NT2/D1 (cell line): ENCODE data around the gene D2HGDH.

Source experiments
- DNase-seq: peaks from one replicate; pipeline ENCODE4 v3.0.0-alpha.2; 2011; ENCODE audit warnings: low read depth, low spot score
- H3K27me3 ChIP-seq: 2 replicates; pipeline ENCODE4 v1.6.0; 2011; ENCODE audit warnings: mild to moderate bottlenecking; ENCODE audit not compliant: insufficient read length, insufficient read depth
- H3K36me3 ChIP-seq: 2 replicates; pipeline ENCODE4 v1.6.1; 2011; ENCODE audit warnings: mild to moderate bottlenecking, low read length, mixed read lengths; ENCODE audit not compliant: insufficient read depth, insufficient read length
- H3K4me1 ChIP-seq: 2 replicates; pipeline ENCODE4 v1.5.1; 2011; ENCODE audit not compliant: insufficient read depth, insufficient read length
- H3K4me3 ChIP-seq: 2 replicates; pipeline ENCODE4 v1.5.1; 2011; ENCODE audit warnings: low read depth; ENCODE audit not compliant: insufficient read length
- H3K9ac ChIP-seq: 2 replicates; pipeline ENCODE4 v1.6.0; 2011; ENCODE audit warnings: low read depth; ENCODE audit not compliant: insufficient read length
- H3K9me3 ChIP-seq: 2 replicates; pipeline ENCODE4 v1.5.1; 2011; ENCODE audit warnings: mild to moderate bottlenecking, low read length; ENCODE audit not compliant: insufficient read depth
- SUZ12 ChIP-seq: IDR thresholded peaks from 2 replicates; pipeline ENCODE4 v1.6.1; 2011; ENCODE audit not compliant: insufficient read length, insufficient read depth; ENCODE audit errors: extremely low read depth
- YY1 ChIP-seq: IDR thresholded peaks from 2 replicates; pipeline ENCODE4 v1.6.1; 2011; ENCODE audit not compliant: insufficient read length, insufficient read depth
- ZNF274 ChIP-seq: IDR thresholded peaks from 2 replicates; pipeline ENCODE4 v1.6.1; 2011; ENCODE audit warnings: mild to moderate bottlenecking, low read depth, low read length

D2HGDH gene

DNA sequence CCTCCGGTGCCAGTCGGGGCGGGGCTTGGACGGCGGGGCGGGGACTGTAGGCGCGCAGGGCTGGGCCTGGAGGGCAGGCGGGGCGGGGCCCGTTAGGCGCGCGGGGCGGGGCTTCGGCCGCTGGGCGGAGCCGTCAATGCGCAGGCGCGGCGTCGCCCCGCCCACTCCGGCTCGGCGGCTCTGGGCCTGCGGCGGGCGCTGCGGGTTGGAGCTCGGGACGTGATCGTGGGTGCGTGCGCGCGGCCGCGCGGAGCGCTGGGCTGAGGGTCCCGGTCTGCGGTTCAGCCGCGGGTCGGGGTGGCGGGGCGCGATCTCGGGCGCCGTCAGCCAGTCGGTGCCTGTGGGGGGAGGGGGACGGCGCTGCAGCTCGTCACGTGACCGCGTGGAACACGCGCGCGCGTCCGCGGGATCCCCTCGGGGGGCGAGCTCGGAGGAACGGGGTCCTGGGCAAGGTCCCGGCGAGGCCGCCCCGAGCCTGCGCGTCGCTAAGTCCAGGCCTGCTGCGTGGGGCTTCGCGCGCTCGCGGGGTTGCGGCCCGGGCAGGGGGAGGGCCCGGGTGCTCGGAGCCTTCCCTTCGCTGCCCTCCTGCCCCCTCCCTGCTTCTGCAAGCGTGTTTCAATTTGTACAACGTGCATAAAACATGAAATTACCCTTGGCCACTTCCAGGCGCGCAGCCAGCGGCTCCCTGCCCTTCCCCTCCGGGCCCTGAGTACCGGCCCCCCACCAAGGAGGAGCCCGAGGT lies at the start of gene D2HGDH:
D2HGDH (plus strand) TSS at position 164 of the 742 bp plus-strand sequence. CDS start 595 bp downstream, outside the sequence.
- no peaks in the 10 kb centered on the region for H3K9me3 ChIP-seq
- no peak for TF ChIP-seq ZNF274
- TF ChIP-seq YY1: no peak
- no peak for TF ChIP-seq SUZ12
- H3K36me3 ChIP-seq: peaks cover 19% of the 10 kb centered on the region
- DNase-seq: peak; percentile 74
- peaks cover 9% of the 10 kb centered on the region for H3K27me3 ChIP-seq
- peak within 1 kb of the TSS; percentile 97 for H3K4me3 ChIP-seq
- H3K4me1 ChIP-seq: peaks cover 15% of the 10 kb centered on the region
- peak within 1 kb of the TSS; percentile 99 for H3K9ac ChIP-seq

DNA sequence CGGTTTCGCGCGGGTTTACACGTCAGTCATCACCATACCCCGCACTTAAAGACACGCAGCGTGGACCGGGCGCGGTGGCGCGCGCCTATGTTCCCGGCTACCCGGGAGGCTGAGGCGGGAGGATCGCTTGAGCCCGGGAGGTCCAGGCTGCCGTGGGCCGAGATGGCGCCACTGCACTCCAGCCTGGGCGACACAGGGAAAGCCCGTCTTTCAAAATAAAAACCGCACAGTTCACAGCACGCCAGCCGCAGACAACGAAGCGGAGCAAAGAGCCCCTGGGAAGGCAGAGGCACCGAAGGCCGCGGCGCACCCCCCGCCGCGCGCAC lies 48.1 kb upstream of the D2HGDH start:
- no peak for TF ChIP-seq SUZ12
- no peak for TF ChIP-seq YY1
- no peak for TF ChIP-seq ZNF274
- H3K4me3 ChIP-seq: peak overlapping the region; percentile 96
- H3K4me1 ChIP-seq: peaks cover 6% of the 10 kb centered on the region
- no peak for DNase-seq
- H3K9me3 ChIP-seq: no peaks in the 10 kb centered on the region
- H3K27me3 ChIP-seq: no peaks in the 10 kb centered on the region
- peaks cover 66% of the 10 kb centered on the region for H3K36me3 ChIP-seq
- peak overlapping the region; percentile 99 for H3K9ac ChIP-seq

DNA sequence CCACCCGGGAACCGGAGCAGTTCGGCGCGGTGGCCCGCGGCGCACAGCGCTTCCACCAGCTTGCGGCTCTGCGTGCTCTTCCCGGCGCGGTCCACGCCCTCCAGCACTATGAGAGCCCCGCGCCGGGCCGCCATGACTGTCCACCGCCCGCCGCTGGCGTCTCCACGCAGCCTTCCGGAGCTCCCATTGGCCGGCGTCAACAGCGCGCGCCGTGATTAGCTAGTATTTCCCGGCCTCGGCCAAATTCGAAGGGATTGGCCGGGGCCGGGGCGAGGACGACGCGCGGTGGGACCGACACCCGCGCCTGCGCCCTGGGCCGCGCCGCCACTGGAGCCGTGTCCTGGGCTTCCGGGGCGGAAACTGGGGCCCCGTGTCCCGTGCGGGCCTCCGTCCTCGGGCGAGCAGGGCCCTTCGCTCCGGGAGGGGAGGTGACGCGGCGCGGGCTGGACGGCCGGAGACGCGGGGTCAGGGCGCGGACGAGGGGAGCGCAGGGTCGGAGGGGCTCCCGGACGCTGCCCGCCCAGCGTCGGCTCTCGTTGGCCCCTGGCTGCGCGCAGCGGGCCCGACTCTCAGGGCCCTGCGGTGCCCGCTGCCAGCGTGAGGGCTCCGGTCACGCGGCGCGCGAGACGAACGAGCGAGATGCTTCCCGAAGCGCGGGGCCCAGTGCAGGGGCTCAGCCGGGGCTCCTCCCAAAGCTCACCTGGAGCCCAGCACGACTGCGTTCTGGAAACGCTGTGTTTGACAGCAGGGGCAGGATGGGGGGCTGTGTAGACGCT lies 47.6 kb upstream of the D2HGDH start, which contains the start of gene DTYMK:
DTYMK (minus strand) TSS at position 166 of the 776 bp plus-strand sequence; CDS start at position 134, 32 bp downstream.
- no peaks in the 10 kb centered on the region for H3K27me3 ChIP-seq
- H3K9me3 ChIP-seq: no peaks in the 10 kb centered on the region
- peak within 1 kb of the TSS; percentile 99 for H3K9ac ChIP-seq
- DNase-seq: peak; percentile 88
- H3K4me1 ChIP-seq: peaks cover 6% of the 10 kb centered on the region
- peak within 1 kb of the TSS; percentile 96 for H3K4me3 ChIP-seq
- H3K36me3 ChIP-seq: peaks cover 66% of the 10 kb centered on the region
- no peak for TF ChIP-seq ZNF274
- TF ChIP-seq YY1: peak; percentile 70
- no peak for TF ChIP-seq SUZ12

DNA sequence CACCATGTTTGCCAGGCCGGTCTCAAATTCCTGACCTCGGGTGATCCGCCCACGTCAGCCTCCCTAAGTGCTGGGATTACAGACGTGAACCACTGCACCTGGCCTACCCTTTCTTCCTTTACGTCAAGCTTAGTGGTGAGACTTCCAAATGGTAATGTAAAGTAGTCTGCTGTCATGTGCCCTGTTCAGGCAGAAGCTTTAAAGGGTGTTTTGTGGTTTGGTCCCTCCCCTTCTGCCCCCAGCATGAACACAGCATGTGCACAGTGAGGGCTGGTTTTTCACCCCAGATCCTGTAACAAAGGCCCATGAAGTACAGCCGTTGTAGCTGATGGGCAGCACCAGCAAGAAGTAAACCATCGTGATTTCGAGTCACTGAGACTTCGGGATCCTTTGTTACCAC lies 45.1 kb upstream of the D2HGDH start:
- no peak for DNase-seq
- Histone ChIP-seq H3K9ac (no peak overlapping the region), H3K9me3 (no peaks in the 10 kb centered on the region), H3K4me1 (peaks cover 6% of the 10 kb centered on the region), H3K36me3 (peaks cover 56% of the 10 kb centered on the region), H3K4me3 (no peak overlapping the region), H3K27me3 (no peaks in the 10 kb centered on the region)
- TF ChIP-seq ZNF274 (no peak), SUZ12 (no peak), YY1 (no peak)

DNA sequence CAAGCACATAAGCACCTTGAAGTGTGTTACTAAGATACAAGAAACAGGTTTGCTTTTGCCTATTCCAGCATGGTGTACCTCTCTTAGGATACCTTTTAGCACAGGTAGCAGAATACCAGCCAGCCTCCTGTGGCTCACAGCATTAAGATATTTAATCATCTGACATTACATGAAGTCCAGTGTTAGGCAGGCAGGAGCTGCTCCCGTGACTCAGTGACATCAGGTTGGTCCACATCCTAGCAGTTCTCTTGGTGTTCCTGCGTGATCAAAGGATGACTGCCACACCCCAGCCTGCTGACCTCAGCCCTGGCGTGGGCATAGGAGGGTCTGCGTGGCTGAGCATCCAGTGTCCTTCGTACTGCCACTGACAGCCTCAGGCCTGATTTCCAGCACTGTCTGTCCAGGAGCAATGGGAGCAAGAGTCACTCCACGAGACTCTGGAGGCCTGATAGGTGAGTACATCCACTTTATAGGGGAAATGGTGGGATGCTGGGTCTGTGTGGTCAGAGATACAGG lies 44.2 kb upstream of the D2HGDH start:
- Histone ChIP-seq H3K4me1 (peaks cover 6% of the 10 kb centered on the region), H3K9ac (no peak overlapping the region), H3K36me3 (peaks cover 55% of the 10 kb centered on the region), H3K4me3 (no peak overlapping the region), H3K9me3 (no peaks in the 10 kb centered on the region), H3K27me3 (no peaks in the 10 kb centered on the region)
- TF ChIP-seq ZNF274 (no peak), SUZ12 (no peak), YY1 (no peak)
- DNase-seq: no peak

DNA sequence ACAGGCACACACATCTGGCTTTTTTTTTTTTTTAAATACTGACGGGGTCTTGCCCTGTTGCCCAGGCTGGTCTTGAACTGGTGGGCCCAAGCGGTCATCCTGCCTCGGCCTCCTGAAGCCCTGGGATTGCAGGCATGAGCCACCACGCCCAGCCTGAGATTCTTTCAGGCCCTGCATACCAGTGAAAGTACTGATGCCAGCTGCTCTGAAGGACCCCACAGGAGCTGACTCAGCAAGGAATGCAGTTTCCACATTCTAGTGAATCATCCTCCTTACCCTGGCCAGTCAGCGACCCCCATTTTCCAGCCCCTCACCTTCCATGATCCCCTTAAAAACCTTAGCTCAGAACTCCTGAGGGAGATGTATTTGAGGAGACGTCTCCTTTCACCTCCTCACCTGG lies 42.0 kb upstream of the D2HGDH start:
- Histone ChIP-seq H3K9me3 (no peaks in the 10 kb centered on the region), H3K36me3 (peaks cover 55% of the 10 kb centered on the region), H3K4me1 (peaks cover 3% of the 10 kb centered on the region), H3K4me3 (no peak overlapping the region), H3K9ac (no peak overlapping the region), H3K27me3 (no peaks in the 10 kb centered on the region)
- TF ChIP-seq SUZ12: no peak
- TF ChIP-seq ZNF274: no peak
- no peak for DNase-seq

DNA sequence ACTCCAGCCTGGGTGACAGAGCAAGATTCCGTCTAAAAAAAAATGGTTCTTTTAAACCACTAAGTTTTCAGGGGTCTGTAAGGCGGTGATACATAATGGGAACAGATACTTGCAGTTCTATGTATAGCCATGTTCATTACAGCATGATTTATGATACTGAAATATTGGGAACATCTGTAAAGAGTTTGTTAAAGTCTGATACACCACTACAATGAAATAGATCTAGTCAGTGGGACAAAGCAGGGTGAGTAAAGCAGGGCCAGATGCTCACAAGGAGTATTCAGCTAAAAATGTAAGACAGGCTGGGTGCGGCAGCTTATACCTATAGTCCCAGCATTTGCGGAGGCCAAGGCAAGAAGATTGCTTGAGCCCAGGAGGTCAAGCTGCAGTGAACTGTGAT lies 38.8 kb upstream of the D2HGDH start:
- H3K9ac ChIP-seq: no peak overlapping the region
- H3K9me3 ChIP-seq: no peaks in the 10 kb centered on the region
- H3K36me3 ChIP-seq: peaks cover 38% of the 10 kb centered on the region
- H3K4me3 ChIP-seq: no peak overlapping the region
- no peak for DNase-seq
- peaks cover 4% of the 10 kb centered on the region for H3K4me1 ChIP-seq
- TF ChIP-seq SUZ12 (no peak), ZNF274 (no peak), YY1 (no peak)
- H3K27me3 ChIP-seq: no peaks in the 10 kb centered on the region
